ENCODE measurements around the gene OR6P1. TPM values are rescaled to one million over a fixed set of nuclear protein-coding genes. Genes with fewer than 3 reads are reported as not detected.

Gene OR6P1
- total RNA-seq, 1 experiment from 2014 or later = not detected

- Mint-ChIP-seq H3K36me3 (no peaks in the 10 kb centered on the region), H3K9me3 (peaks cover 6% of the 10 kb centered on the region), H3K27ac (no peak overlapping the region), H3K27me3 (ENCODE audit: low read depth) (no peaks in the 10 kb centered on the region), H3K4me1 (no peaks in the 10 kb centered on the region), H3K4me3 (no peak overlapping the region)
- CTCF ChIA-PET = no interaction called here
- ATAC-seq = no peak
- no peak for TF ChIP-seq ETV6 (CRISPR knock-in tag; IDR thresholded peaks at IDR 0.05)
- TF ChIP-seq EMX1 (CRISPR knock-in tag; IDR thresholded peaks at IDR 0.05) = no peak
- no peak for TF ChIP-seq CREM (CRISPR knock-in tag; IDR thresholded peaks at IDR 0.05)
- TF ChIP-seq NFYB (CRISPR knock-in tag; conservative IDR thresholded peaks at IDR 0.05; ENCODE audit: low read depth) = no peak
- no peak for TF ChIP-seq ZBTB21 (CRISPR knock-in tag; IDR thresholded peaks at IDR 0.05; ENCODE audit: borderline replicate concordance)
- TF ChIP-seq ZNF416 (CRISPR knock-in tag; IDR thresholded peaks at IDR 0.05) = no peak
- TF ChIP-seq PRDM15 (CRISPR knock-in tag; IDR thresholded peaks at IDR 0.05) = no peak
- no peak for TF ChIP-seq NFATC4 (CRISPR knock-in tag; IDR thresholded peaks at IDR 0.05)
- no peak for TF ChIP-seq SP1 (CRISPR knock-in tag; conservative IDR thresholded peaks at IDR 0.05)
- no peak for TF ChIP-seq TP53 (CRISPR knock-in tag; IDR thresholded peaks at IDR 0.05)
- no peak for TF ChIP-seq ZNF425 (CRISPR knock-in tag; conservative IDR thresholded peaks at IDR 0.05)
- POLR2A ChIA-PET = no interaction called here
- DNase-seq (ENCODE audit: low spot score) = no peak
Observed at GRCh38 chr1:158559696-158560095, 10.7 kb downstream of the OR6P1 start.

GRCh38 chr1:158554352-158554751 lies 16.0 kb downstream of the OR6P1 start, which contains the start of gene OR6Y1:
Gene OR6Y1 (minus strand): TSS chr1:158554405. CDS start chr1:158548105, 6,300 bp downstream.
- no peaks in the 10 kb centered on the region for H3K4me1 Mint-ChIP-seq
- DNase-seq (ENCODE audit: low spot score) (no peak), ATAC-seq (no peak)
- ChIA-PET CTCF (no interaction called here), POLR2A (no interaction called here)
- no peaks in the 10 kb centered on the region for H3K36me3 Mint-ChIP-seq
- H3K27ac Mint-ChIP-seq = no peak within 1 kb of the TSS
- H3K4me3 Mint-ChIP-seq = no peak within 1 kb of the TSS
- H3K9me3 Mint-ChIP-seq = no peaks in the 10 kb centered on the region
- no peaks in the 10 kb centered on the region for H3K27me3 Mint-ChIP-seq (ENCODE audit: low read depth)
- TF ChIP-seq, protein P1, sequence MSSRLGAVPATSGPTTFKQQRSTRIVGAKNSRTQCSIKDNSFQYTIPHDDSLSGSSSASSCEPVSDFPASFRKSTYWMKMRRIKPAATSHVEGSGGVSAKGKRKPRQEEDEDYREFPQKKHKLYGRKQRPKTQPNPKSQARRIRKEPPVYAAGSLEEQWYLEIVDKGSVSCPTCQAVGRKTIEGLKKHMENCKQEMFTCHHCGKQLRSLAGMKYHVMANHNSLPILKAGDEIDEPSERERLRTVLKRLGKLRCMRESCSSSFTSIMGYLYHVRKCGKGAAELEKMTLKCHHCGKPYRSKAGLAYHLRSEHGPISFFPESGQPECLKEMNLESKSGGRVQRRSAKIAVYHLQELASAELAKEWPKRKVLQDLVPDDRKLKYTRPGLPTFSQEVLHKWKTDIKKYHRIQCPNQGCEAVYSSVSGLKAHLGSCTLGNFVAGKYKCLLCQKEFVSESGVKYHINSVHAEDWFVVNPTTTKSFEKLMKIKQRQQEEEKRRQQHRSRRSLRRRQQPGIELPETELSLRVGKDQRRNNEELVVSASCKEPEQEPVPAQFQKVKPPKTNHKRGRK (CRISPR knock-in tag; IDR thresholded peaks at IDR 0.05; ENCODE audit: borderline replicate concordance) = no peak
- TF ChIP-seq EMX1 (CRISPR knock-in tag; IDR thresholded peaks at IDR 0.05) (no peak), ZNF263 (CRISPR knock-in tag; IDR thresholded peaks at IDR 0.05; ENCODE audit: low read depth) (no peak), TCF7 (CRISPR knock-in tag; IDR thresholded peaks at IDR 0.05; ENCODE audit: low read depth) (no peak), ATF1 (CRISPR knock-in tag; IDR thresholded peaks at IDR 0.05) (no peak), MLX (CRISPR knock-in tag; IDR thresholded peaks at IDR 0.05) (no peak), ZNF671 (CRISPR knock-in tag; IDR thresholded peaks at IDR 0.05) (no peak), ELF4 (CRISPR knock-in tag; IDR thresholded peaks at IDR 0.05; ENCODE audit: low read depth) (no peak)
- TF ChIP-seq, protein P2, sequence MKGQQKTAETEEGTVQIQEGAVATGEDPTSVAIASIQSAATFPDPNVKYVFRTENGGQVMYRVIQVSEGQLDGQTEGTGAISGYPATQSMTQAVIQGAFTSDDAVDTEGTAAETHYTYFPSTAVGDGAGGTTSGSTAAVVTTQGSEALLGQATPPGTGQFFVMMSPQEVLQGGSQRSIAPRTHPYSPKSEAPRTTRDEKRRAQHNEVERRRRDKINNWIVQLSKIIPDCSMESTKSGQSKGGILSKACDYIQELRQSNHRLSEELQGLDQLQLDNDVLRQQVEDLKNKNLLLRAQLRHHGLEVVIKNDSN (CRISPR knock-in tag; IDR thresholded peaks at IDR 0.05) = no peak
- TF ChIP-seq, protein P3, sequence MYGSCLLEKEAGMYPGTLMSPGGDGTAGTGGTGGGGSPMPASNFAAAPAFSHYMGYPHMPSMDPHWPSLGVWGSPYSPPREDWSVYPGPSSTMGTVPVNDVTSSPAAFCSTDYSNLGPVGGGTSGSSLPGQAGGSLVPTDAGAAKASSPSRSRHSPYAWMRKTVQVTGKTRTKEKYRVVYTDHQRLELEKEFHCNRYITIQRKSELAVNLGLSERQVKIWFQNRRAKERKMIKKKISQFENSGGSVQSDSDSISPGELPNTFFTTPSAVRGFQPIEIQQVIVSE (CRISPR knock-in tag; IDR thresholded peaks at IDR 0.05; ENCODE audit: borderline replicate concordance) = no peak
- TF ChIP-seq, protein P4, sequence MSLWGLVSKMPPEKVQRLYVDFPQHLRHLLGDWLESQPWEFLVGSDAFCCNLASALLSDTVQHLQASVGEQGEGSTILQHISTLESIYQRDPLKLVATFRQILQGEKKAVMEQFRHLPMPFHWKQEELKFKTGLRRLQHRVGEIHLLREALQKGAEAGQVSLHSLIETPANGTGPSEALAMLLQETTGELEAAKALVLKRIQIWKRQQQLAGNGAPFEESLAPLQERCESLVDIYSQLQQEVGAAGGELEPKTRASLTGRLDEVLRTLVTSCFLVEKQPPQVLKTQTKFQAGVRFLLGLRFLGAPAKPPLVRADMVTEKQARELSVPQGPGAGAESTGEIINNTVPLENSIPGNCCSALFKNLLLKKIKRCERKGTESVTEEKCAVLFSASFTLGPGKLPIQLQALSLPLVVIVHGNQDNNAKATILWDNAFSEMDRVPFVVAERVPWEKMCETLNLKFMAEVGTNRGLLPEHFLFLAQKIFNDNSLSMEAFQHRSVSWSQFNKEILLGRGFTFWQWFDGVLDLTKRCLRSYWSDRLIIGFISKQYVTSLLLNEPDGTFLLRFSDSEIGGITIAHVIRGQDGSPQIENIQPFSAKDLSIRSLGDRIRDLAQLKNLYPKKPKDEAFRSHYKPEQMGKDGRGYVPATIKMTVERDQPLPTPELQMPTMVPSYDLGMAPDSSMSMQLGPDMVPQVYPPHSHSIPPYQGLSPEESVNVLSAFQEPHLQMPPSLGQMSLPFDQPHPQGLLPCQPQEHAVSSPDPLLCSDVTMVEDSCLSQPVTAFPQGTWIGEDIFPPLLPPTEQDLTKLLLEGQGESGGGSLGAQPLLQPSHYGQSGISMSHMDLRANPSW (CRISPR knock-in tag; conservative IDR thresholded peaks at IDR 0.05; ENCODE audit: low read depth) = no peak

Measured in WTC11 (cell line).